ENCODE results near the gene RAD18.

DNA sequence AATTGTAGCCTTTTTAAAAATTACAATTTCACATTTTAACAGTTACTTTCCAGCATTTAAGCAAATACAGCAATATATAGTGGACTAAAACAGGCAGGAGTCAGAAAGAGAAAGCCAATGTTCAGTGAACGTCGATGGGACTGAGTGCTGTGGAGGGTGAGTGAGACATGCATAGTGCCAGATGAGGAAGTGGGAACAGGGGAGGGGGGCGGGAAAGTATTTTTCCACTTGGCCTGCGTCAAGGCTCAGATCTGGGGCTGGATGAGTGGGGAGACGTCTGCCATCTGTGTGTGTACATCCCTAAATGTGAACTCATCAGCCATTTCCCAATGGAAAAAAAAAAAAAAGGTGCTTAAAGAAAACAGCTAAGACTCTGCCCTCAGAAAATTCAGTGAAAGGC is 19.2 kb upstream of the RAD18 start:
- TF ChIP-seq EP300 (IDR thresholded peaks at IDR 0.05): no peak
- TF ChIP-seq POLR2A (IDR thresholded peaks at IDR 0.05): no peak
